Subcutaneous adipose tissue (tissue), 4 donors: ENCODE measurements around the gene CDK5RAP2. TPM values are rescaled to one million over a fixed set of nuclear protein-coding genes. Genes with fewer than 3 reads are reported as not detected.

Experiments
- CTCF ChIP-seq: fragments of 450-650 bp; IDR thresholded peaks from one replicate; pipeline ENCODE4 v1.5.1; 2016; ENCODE audit warnings: low read depth, mild to moderate bottlenecking, control low read depth, antibody characterized with exemption, moderate library complexity
- total RNA-seq, 4 donors: library from RNA; depleted of rRNA; stranded (reverse); fragments of >200 nt; gene quantifications; one replicate each; pipeline ENCODE4 v1.1.0, GENCODE V29; 2016

CDK5RAP2 gene
- total RNA-seq, 4 donors from 2014 or later: 27.9 to 52.2 (median 38.2) TPM

- no peak for TF ChIP-seq CTCF
These were observed 142.9 kb downstream of the CDK5RAP2 start for GRCh38 chr9:120436983-120437475.

GRCh38 chr9:120436446-120436845 lies 143.5 kb downstream of the CDK5RAP2 start:
- TF ChIP-seq CTCF: no peak

GRCh38 chr9:120435091-120435490 lies 144.9 kb downstream of the CDK5RAP2 start:
- TF ChIP-seq CTCF: no peak

GRCh38 chr9:120434532-120434931 lies 145.4 kb downstream of the CDK5RAP2 start:
- no peak for TF ChIP-seq CTCF

GRCh38 chr9:120433701-120434100 lies 146.3 kb downstream of the CDK5RAP2 start:
- no peak for TF ChIP-seq CTCF

GRCh38 chr9:120432600-120432999 lies 147.4 kb downstream of the CDK5RAP2 start:
- TF ChIP-seq CTCF: no peak

GRCh38 chr9:120431268-120431667 lies 148.7 kb downstream of the CDK5RAP2 start:
- no peak for TF ChIP-seq CTCF
